Smooth muscle cell (in vitro differentiated cells): ENCODE results near the gene WDR37. TPM values are rescaled to one million over a fixed set of nuclear protein-coding genes. Genes with fewer than 3 reads are reported as not detected.

ENCODE experiments used
- DNase-seq: peaks from one replicate; lab custom pipeline; 2025; ENCODE audit not compliant: unreplicated experiment; lab: John Stamatoyannopoulos, UW
- H2AFZ ChIP-seq: fragments of 200-600 bp; sonication (generic); 2 replicates; pipeline ENCODE4 v1.6.0; 2016; ENCODE audit warnings: antibody characterized with exemption, low read depth, mild to moderate bottlenecking
- H3F3A ChIP-seq: fragments of 200-600 bp; sonication (generic); 2 replicates; pipeline ENCODE4 v1.6.0; 2017; ENCODE audit warnings: antibody characterized with exemption, low read depth
- H3K27ac ChIP-seq: fragments of 200-600 bp; sonication (generic); 2 replicates; pipeline ENCODE4 v1.5.1; 2016; ENCODE audit warnings: low read depth, mild to moderate bottlenecking
- H3K27me3 ChIP-seq: fragments of 200-600 bp; sonication (generic); 2 replicates; pipeline ENCODE4 v1.6.1; 2016; ENCODE audit warnings: low read depth, mild to moderate bottlenecking
- H3K36me3 ChIP-seq: fragments of 200-600 bp; sonication (generic); 2 replicates; pipeline ENCODE4 v1.5.1; 2016; ENCODE audit warnings: low read depth
- H3K4me1 ChIP-seq: fragments of 200-600 bp; sonication (generic); 2 replicates; pipeline ENCODE4 v1.5.1; 2016; ENCODE audit warnings: low read depth
- H3K4me2 ChIP-seq: fragments of 200-600 bp; sonication (generic); 2 replicates; pipeline ENCODE4 v1.6.0; 2016; ENCODE audit warnings: mild to moderate bottlenecking
- H3K4me3 ChIP-seq: fragments of 200-600 bp; sonication (generic); 2 replicates; pipeline ENCODE4 v1.5.1; 2016; ENCODE audit warnings: mild to moderate bottlenecking
- H3K79me2 ChIP-seq: fragments of 200-600 bp; sonication (generic); 2 replicates; pipeline ENCODE4 v1.6.0; 2016; ENCODE audit warnings: low read depth, mild to moderate bottlenecking
- H3K9ac ChIP-seq: fragments of 200-600 bp; sonication (generic); 2 replicates; pipeline ENCODE4 v1.6.0; 2016; ENCODE audit warnings: low read depth
- H3K9me3 ChIP-seq: fragments of 200-600 bp; sonication (generic); replicated peaks from 2 replicates; pipeline ENCODE4 v1.5.1; 2016; ENCODE audit warnings: low read depth
- H4K20me1 ChIP-seq: fragments of 200-600 bp; sonication (generic); 2 replicates; pipeline ENCODE4 v1.6.0; 2016; ENCODE audit warnings: low read depth
- CTCF ChIP-seq: fragments of 200-600 bp; sonication (generic); IDR thresholded peaks from 2 replicates; pipeline ENCODE4 v1.5.1; 2017; ENCODE audit warnings: borderline replicate concordance, mild to moderate bottlenecking, antibody characterized with exemption; ENCODE audit not compliant: insufficient read depth, poor library complexity, severe bottlenecking
- WGBS: methylation state at CpG from one replicate; pipeline ENCODE4 v1.1.7; 2016; ENCODE audit warnings: low lambda C conversion rate; 5-methylcytosine and 5-hydroxymethylcytosine counted together
- polyA plus RNA-seq: library from polyadenylated mRNA; unstranded; fragments of >200 nt; fragmentation: Nextera tagmentation; extraction: Ambion mirVana; gene quantifications from 2 replicates; pipeline ENCODE4 v1.2.1, GENCODE V29; 2016
- total RNA-seq: library from RNA; depleted of rRNA; stranded (reverse); fragments of >200 nt; gene quantifications from 2 replicates; pipeline ENCODE4 v1.2.3, GENCODE V29; 2014

WDR37 gene
- total and polyA plus RNA-seq, 2 experiments from 2014 or later: 10.5 to 10.7 TPM

- no peaks in the 10 kb centered on the region for H3K9me3 ChIP-seq
- no peaks in the 10 kb centered on the region for H3F3A ChIP-seq
- DNase-seq: no peak
- no peak overlapping the region for H3K4me2 ChIP-seq
- no peak overlapping the region for H3K9ac ChIP-seq
- no peak overlapping the region for H3K4me3 ChIP-seq
- WGBS: 94% methylated on average over 28 of the region's 28 CpGs
- H2AFZ ChIP-seq: no peak overlapping the region
- peaks cover 39% of the 10 kb centered on the region for H4K20me1 ChIP-seq
- H3K36me3 ChIP-seq: peaks cover 11% of the 10 kb centered on the region
- TF ChIP-seq CTCF: no peak
- H3K4me1 ChIP-seq: no peaks in the 10 kb centered on the region
- no peaks in the 10 kb centered on the region for H3K79me2 ChIP-seq
- no peak overlapping the region for H3K27ac ChIP-seq
- H3K27me3 ChIP-seq: no peaks in the 10 kb centered on the region
Measured at GRCh38 chr10:1084011-1084950, 28.1 kb downstream of the WDR37 start.

- DNase-seq: no peak
- Histone ChIP-seq H4K20me1 (peaks cover 42% of the 10 kb centered on the region), H3K9me3 (no peaks in the 10 kb centered on the region), H3K9ac (no peak overlapping the region), H3F3A (no peaks in the 10 kb centered on the region), H3K79me2 (no peaks in the 10 kb centered on the region), H3K4me1 (no peaks in the 10 kb centered on the region), H3K36me3 (peaks cover 5% of the 10 kb centered on the region), H3K27me3 (no peaks in the 10 kb centered on the region), H3K4me2 (no peak overlapping the region), H2AFZ (no peak overlapping the region), H3K4me3 (no peak overlapping the region), H3K27ac (no peak overlapping the region)
- no peak for TF ChIP-seq CTCF
- 96% methylated on average over 4 of the region's 4 CpGs for WGBS
Measured at GRCh38 chr10:1085258-1085657, 29.1 kb downstream of the WDR37 start.

DNA sequence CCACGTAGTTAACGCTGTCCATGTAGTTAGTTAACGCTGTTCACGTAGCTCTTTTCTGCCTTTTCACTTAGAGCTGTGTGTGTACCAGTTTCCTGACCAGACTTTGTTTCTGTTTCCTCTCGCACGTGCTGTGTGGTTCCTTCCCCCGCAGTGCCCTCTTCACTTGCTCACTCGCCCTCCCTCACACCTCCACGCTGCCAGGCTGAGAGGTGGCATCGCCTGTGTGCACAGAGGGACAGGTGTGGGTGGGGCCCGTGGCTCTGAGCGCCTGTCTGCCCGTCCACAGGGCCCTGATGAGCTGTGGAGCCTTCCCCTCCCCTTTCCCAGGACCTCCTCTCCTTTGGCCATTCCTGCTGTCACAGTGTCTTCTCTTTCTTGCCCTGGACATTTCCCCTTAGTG, 30.6 kb downstream of the WDR37 start:
- Histone ChIP-seq H3K9me3 (no peaks in the 10 kb centered on the region), H2AFZ (no peak overlapping the region), H4K20me1 (peaks cover 53% of the 10 kb centered on the region), H3K4me3 (no peak overlapping the region), H3K36me3 (peaks cover 2% of the 10 kb centered on the region), H3K9ac (no peak overlapping the region), H3K4me2 (no peak overlapping the region), H3K27me3 (no peaks in the 10 kb centered on the region), H3K4me1 (no peaks in the 10 kb centered on the region), H3F3A (no peaks in the 10 kb centered on the region), H3K79me2 (no peaks in the 10 kb centered on the region), H3K27ac (no peak overlapping the region)
- TF ChIP-seq CTCF: no peak
- 99% methylated on average over 12 of the region's 13 CpGs for WGBS
- DNase-seq: no peak
